Measurements from ENCODE around the gene SHLD2. TPM values are rescaled to one million over a fixed set of nuclear protein-coding genes. Genes with fewer than 3 reads are reported as not detected.
"Not testable (repeated sequence)": the region's sequence is repeated elsewhere in the genome, so short reads cannot be mapped to it uniquely, and the experiment has no call there.

Gene SHLD2
- polyA plus RNA-seq, 1 donor from 2014 or later: 15.9 TPM

DNA sequence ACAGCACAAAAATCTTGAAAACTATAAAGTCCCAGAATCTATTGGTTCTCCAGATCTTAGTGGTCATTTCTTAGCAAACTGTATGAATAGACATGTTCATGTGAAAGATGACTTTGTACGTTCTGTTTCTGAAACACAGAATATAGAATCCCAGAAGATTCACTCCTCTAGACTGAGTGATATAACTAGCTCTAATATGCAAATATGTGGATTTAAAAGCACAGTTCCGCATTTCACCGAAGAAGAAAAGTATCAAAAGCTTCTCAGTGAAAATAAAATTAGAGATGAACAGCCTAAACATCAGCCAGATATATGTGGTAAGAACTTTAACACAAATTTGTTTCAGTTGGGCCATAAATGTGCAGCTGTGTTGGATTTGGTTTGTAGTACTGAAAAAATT lies 56.5 kb downstream of the SHLD2 start:
- H3K27ac Mint-ChIP-seq, H3K27me3 Mint-ChIP-seq, H3K4me3 Mint-ChIP-seq, H3K4me1 Mint-ChIP-seq, H3K36me3 Mint-ChIP-seq, H3K9me3 Mint-ChIP-seq: not testable (repeated sequence)

DNA sequence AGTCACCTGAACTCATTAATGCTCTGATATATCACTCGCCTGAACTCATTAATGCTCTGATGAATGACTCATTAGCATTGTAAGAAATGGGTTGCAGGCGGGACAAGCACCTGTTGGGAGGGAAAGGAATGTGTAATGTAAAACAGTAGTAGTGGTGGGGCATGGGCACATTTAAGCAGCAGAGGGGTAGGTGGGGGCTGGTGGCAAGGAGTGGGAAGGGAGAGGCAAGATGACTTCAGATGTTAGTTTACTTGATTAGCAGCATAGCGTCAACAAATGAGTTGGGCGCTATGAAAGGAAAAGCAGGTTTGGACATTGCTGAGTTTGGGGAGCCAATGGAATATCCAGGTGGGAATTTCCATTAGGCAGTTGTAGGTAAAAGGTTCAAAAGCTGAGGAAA lies 61.8 kb downstream of the SHLD2 start:
- not testable (repeated sequence) for H3K9me3 Mint-ChIP-seq, H3K4me3 Mint-ChIP-seq

DNA sequence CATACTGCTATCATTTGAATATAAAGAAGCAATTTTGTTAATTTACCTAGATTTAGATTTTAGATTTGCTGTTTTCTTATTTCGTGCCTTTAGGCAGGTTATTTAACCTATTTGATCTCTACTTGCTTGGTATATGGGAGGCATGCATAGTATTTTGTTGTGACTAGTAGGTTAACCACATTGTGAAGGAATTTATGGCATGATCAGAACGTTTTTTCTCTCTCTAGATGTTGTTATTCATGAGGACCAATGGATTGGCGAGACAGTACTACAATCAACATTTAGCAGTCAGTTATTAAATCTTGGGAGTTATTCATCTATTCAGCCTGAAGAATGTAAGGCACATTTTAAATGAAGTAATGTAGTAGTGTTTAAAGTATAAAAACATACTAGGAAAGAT lies 62.8 kb downstream of the SHLD2 start:
- H3K4me1 Mint-ChIP-seq, H3K4me3 Mint-ChIP-seq, H3K27me3 Mint-ChIP-seq, H3K36me3 Mint-ChIP-seq, H3K9me3 Mint-ChIP-seq, H3K27ac Mint-ChIP-seq: not testable (repeated sequence)

More for the DNA sequence above, 61.8 kb downstream of the SHLD2 start:
- not testable (repeated sequence) for H3K4me1 Mint-ChIP-seq, H3K36me3 Mint-ChIP-seq, H3K27ac Mint-ChIP-seq, H3K27me3 Mint-ChIP-seq

DNA sequence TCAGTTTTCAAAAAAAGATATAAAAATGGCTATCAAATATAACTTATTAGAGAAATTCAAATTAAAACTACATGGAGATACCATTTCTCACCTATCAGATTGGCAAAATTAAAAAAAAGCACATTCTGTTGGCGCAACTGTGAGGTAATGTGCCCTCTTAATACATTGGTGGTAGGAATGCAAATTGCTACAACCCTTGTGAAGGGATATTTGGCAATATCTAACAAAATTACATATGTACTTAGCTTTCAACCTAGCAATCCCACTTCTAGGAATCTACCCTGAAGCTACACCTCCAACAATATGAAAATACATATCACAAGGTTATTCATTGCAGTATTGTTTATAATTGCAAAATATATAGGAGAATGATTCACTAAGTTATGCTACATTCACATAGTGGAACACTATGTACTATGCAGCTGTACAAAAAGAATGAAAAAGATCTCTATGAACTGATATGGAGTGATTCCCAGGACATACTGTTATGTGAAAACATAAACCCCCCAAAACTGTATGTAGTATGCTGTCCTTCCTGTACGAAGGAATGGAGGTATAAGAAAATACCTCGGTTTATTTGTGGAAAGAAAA lies 67.8 kb downstream of the SHLD2 start:
- H3K4me3 Mint-ChIP-seq, H3K4me1 Mint-ChIP-seq, H3K27ac Mint-ChIP-seq, H3K9me3 Mint-ChIP-seq, H3K27me3 Mint-ChIP-seq: not testable (repeated sequence)
- peaks cover 10% of the 10 kb centered on the region for H3K36me3 Mint-ChIP-seq

DNA sequence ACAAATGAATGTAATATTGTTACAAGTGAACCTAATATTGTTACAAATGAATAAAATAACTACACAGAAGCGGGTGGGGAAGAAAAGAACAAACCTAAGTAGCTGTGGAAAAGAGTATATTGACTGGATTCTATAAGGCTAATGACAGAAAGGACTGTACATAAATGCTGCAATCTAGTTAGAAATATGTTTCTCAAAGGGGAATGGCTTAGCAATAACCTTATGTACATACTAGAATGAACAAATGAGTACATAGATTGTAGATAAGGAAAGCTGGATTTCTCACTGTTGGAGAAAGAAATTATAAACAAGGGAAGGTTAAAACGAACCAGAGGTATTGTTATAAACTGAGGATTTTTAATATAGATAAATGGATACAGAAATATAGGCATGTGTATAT lies 68.4 kb downstream of the SHLD2 start:
- H3K27ac Mint-ChIP-seq, H3K4me1 Mint-ChIP-seq, H3K4me3 Mint-ChIP-seq: not testable (repeated sequence)

DNA sequence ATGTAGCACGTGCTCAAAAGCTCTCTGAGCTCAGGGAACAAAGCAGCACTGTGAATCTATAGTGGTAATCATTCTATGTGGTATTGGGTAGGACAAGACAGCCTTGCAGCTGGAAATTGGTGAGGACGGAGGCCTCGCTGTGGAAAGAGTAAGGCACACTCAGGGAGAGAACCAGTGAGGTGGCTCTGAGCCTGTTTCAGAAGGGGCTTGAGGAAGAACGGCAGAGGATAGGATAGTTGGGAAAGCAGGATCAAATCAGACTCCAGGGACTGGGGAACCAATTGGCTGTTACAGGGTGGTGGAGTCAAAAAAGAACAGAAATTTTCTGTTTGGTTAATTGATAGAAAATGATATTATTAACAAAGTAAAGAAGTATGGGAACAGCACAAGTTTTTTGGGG lies 74.9 kb downstream of the SHLD2 start:
- H3K27ac Mint-ChIP-seq, H3K4me3 Mint-ChIP-seq, H3K9me3 Mint-ChIP-seq, H3K4me1 Mint-ChIP-seq, H3K27me3 Mint-ChIP-seq, H3K36me3 Mint-ChIP-seq: not testable (repeated sequence)

More for the DNA sequence above, 68.4 kb downstream of the SHLD2 start:
- not testable (repeated sequence) for H3K9me3 Mint-ChIP-seq, H3K27me3 Mint-ChIP-seq
- peaks cover 10% of the 10 kb centered on the region for H3K36me3 Mint-ChIP-seq

- not testable (repeated sequence) for H3K27me3 Mint-ChIP-seq, H3K27ac Mint-ChIP-seq, H3K4me3 Mint-ChIP-seq, H3K4me1 Mint-ChIP-seq, H3K9me3 Mint-ChIP-seq, H3K36me3 Mint-ChIP-seq
These were observed 75.7 kb downstream of the SHLD2 start for GRCh38 chr10:87170705-87171104.

DNA sequence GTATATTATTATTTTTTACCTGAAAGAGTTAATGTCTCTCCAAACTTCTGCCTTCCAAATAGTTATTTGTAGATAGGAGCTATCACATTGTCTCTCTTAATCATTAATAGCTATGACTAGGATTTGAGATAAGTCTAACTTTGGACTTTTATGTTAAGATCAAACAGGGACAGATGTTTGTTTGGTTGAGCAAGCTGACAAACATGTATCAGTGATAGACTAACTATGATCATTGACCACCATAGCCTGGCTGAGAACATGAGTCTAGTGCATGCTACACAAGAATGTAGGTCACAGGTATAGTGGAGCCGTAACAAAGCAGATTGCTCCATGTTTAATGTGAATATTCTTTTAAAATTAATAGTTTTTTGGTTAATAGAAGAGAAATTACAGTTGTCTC lies 76.7 kb downstream of the SHLD2 start:
- not testable (repeated sequence) for H3K36me3 Mint-ChIP-seq, H3K4me3 Mint-ChIP-seq, H3K9me3 Mint-ChIP-seq, H3K4me1 Mint-ChIP-seq, H3K27ac Mint-ChIP-seq, H3K27me3 Mint-ChIP-seq

- not testable (repeated sequence) for H3K9me3 Mint-ChIP-seq, H3K27me3 Mint-ChIP-seq, H3K4me3 Mint-ChIP-seq, H3K36me3 Mint-ChIP-seq, H3K27ac Mint-ChIP-seq, H3K4me1 Mint-ChIP-seq
These were observed 77.2 kb downstream of the SHLD2 start for GRCh38 chr10:87172178-87172577.

GRCh38 chr10:87177587-87177986 lies 82.6 kb downstream of the SHLD2 start:
- H3K27ac Mint-ChIP-seq, H3K27me3 Mint-ChIP-seq, H3K36me3 Mint-ChIP-seq, H3K9me3 Mint-ChIP-seq, H3K4me3 Mint-ChIP-seq, H3K4me1 Mint-ChIP-seq: not testable (repeated sequence)

GRCh38 chr10:87184421-87184820 lies 89.4 kb downstream of the SHLD2 start:
- H3K4me3 Mint-ChIP-seq: peak overlapping the region in 3 of 4 donors; percentile 1 to 67 (median 25)
- not testable (repeated sequence) for H3K27me3 Mint-ChIP-seq, H3K36me3 Mint-ChIP-seq, H3K9me3 Mint-ChIP-seq
- H3K27ac Mint-ChIP-seq: peak overlapping the region; percentile 38 to 92 (median 47)
- peaks cover 16 to 20% (median 18%) of the 10 kb centered on the region in 3 donors for H3K4me1 Mint-ChIP-seq

- H3K9me3 Mint-ChIP-seq, H3K36me3 Mint-ChIP-seq, H3K27me3 Mint-ChIP-seq: not testable (repeated sequence)
- H3K27ac Mint-ChIP-seq: peak overlapping the region in 1 of 3 donors; percentile 35
- peaks cover 16 to 20% (median 18%) of the 10 kb centered on the region in 3 donors for H3K4me1 Mint-ChIP-seq
- peak overlapping the region in 1 of 4 donors; percentile 23 for H3K4me3 Mint-ChIP-seq
These were observed 91.0 kb downstream of the SHLD2 start for GRCh38 chr10:87186016-87186415.

- not testable (repeated sequence) for H3K27me3 Mint-ChIP-seq, H3K36me3 Mint-ChIP-seq, H3K9me3 Mint-ChIP-seq
- Mint-ChIP-seq H3K27ac (peak overlapping the region in 1 of 3 donors; percentile 54), H3K4me3 (peak overlapping the region in 1 of 4 donors; percentile 0), H3K4me1 (peaks cover 16 to 20% (median 18%) of the 10 kb centered on the region in 3 donors)
These were observed 92.6 kb downstream of the SHLD2 start for GRCh38 chr10:87187573-87187972.

- not testable (repeated sequence) for H3K4me3 Mint-ChIP-seq, H3K27me3 Mint-ChIP-seq, H3K27ac Mint-ChIP-seq
These were observed 96.8 kb downstream of the SHLD2 start for GRCh38 chr10:87191841-87192240.

DNA sequence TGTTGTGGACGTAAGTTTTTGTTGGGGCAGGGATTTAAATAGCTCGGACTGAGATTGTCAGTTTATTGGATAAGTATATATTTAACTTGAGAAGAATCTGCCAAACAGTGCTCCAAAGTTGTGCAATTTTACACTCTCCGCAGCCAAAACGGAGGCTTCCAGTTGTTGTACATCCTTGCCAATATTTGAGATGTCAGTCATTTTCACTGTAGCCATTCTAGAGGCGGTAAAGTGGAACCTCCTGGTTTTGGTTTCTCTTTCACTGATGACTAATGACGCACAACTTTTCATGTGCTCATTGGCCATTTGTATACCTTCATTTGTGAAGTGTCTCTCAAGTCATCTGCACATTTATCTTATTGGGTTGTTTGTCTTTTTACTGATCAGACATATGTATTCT lies 105.9 kb downstream of the SHLD2 start:
- H3K4me1 Mint-ChIP-seq: peaks cover 6 to 15% (median 11%) of the 10 kb centered on the region in 3 donors
- H3K4me3 Mint-ChIP-seq: peak overlapping the region; percentile 46 to 93 (median 64)
- peak overlapping the region in 2 of 3 donors; percentile 17 to 88 for H3K27ac Mint-ChIP-seq
- H3K9me3 Mint-ChIP-seq, H3K36me3 Mint-ChIP-seq, H3K27me3 Mint-ChIP-seq: not testable (repeated sequence)

More at GRCh38 chr10:87191841-87192240, 96.8 kb downstream of the SHLD2 start:
- not testable (repeated sequence) for H3K9me3 Mint-ChIP-seq, H3K4me1 Mint-ChIP-seq, H3K36me3 Mint-ChIP-seq

DNA sequence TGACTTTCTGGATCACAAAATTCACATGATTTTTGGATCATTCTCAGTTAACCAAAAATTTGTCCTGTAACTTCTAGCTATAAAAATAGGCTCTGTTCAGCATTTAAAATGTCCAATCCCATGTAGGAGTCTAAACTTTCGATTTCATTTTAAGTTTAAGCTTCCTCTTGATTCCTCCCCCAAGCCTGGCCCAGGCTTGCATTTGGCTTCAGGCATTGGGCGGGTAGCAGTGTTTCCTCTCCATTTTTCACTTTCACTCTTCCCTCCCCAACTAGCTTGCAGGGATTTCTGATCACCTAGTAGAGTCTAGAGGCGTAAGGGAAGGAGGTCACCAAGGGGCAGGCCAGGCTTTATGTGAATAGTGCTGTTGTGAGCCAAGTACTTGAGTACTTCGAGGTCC lies 109.8 kb downstream of the SHLD2 start:
- H3K4me3 Mint-ChIP-seq, H3K36me3 Mint-ChIP-seq: not testable (repeated sequence)

DNA sequence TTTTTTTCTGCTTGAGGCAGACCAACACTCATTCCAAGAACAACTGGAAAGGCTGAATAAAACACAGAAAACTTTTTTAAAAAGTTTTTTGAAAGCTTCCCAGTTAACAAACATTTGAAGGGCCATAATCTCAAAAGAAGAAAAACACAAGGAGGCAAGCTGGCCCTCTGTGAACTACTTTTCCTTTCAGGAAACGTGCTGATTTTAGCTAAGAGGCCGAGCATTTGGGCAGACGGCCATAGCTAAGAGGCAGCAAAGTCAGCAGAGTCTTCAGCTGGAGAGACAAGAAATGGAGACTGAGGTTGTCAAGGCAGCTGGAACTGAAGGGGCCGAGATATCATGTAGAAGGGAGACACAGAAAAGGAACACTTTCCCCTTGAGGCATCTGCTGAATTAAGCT lies 111.9 kb downstream of the SHLD2 start:
- not testable (repeated sequence) for H3K4me1 Mint-ChIP-seq, H3K27me3 Mint-ChIP-seq, H3K36me3 Mint-ChIP-seq, H3K9me3 Mint-ChIP-seq, H3K27ac Mint-ChIP-seq, H3K4me3 Mint-ChIP-seq

More for the DNA sequence above, 109.8 kb downstream of the SHLD2 start:
- H3K4me1 Mint-ChIP-seq: peaks cover 6 to 15% (median 11%) of the 10 kb centered on the region in 3 donors
- H3K27ac Mint-ChIP-seq, H3K27me3 Mint-ChIP-seq, H3K9me3 Mint-ChIP-seq: not testable (repeated sequence)

Data from IgD-negative memory B cell (primary cell).